H7 (cell line): ENCODE measurements around the gene PLXNA4. TPM values are rescaled to one million over a fixed set of nuclear protein-coding genes. Genes with fewer than 3 reads are reported as not detected.
"Not testable (repeated sequence)": the region's sequence is repeated elsewhere in the genome, so short reads cannot be mapped to it uniquely, and the experiment has no call there.

Experiments
- DNase-seq: peaks from one replicate; pipeline ENCODE4 v3.0.0; 2012
- H3K27me3 ChIP-seq: 2 replicates; pipeline ENCODE4 v1.6.0; 2011; ENCODE audit warnings: mild to moderate bottlenecking, low read length; ENCODE audit not compliant: control insufficient read depth, insufficient read depth
- H3K36me3 ChIP-seq: replicated peaks from 2 replicates; pipeline ENCODE4 v1.5.1; 2011; ENCODE audit warnings: low read length; ENCODE audit not compliant: control insufficient read depth, insufficient read depth
- H3K4me3 ChIP-seq: 2 replicates; pipeline ENCODE4 v1.5.1; 2011; ENCODE audit warnings: low read depth, mild to moderate bottlenecking, control low read depth, low read length, moderate library complexity; ENCODE audit not compliant: insufficient read depth
- total RNA-seq: library from RNA; depleted of rRNA; stranded (reverse); fragments of >200 nt; shearing (Covaris generic); gene quantifications from 2 replicates; pipeline ENCODE4 v1.2.3, GENCODE V29; 2014

Gene PLXNA4
- total RNA-seq, 1 experiment from 2014 or later, result 1.0 TPM

GRCh38 chr7:132187869-132188789 is 388.1 kb downstream of the PLXNA4 start:
- Histone ChIP-seq H3K36me3 (no peaks in the 10 kb centered on the region), H3K4me3 (no peak overlapping the region), H3K27me3 (peaks cover 4% of the 10 kb centered on the region)
- peak; percentile 81 for DNase-seq

GRCh38 chr7:132187391-132187790 is 388.9 kb downstream of the PLXNA4 start:
- no peak for DNase-seq
- no peak overlapping the region for H3K4me3 ChIP-seq

GRCh38 chr7:132185150-132185549 is 391.1 kb downstream of the PLXNA4 start:
- Histone ChIP-seq H3K4me3 (no peak overlapping the region), H3K27me3 (peaks cover 4% of the 10 kb centered on the region), H3K36me3 (no peaks in the 10 kb centered on the region)
- DNase-seq, result no peak

More at GRCh38 chr7:132187391-132187790, 388.9 kb downstream of the PLXNA4 start:
- Histone ChIP-seq H3K27me3 (peaks cover 4% of the 10 kb centered on the region), H3K36me3 (no peaks in the 10 kb centered on the region)

GRCh38 chr7:132183781-132184380 is 392.4 kb downstream of the PLXNA4 start:
- no peak overlapping the region for H3K4me3 ChIP-seq
- H3K36me3 ChIP-seq, result no peaks in the 10 kb centered on the region
- H3K27me3 ChIP-seq, result no peaks in the 10 kb centered on the region
- DNase-seq, result no peak

GRCh38 chr7:132182992-132183391 is 393.3 kb downstream of the PLXNA4 start:
- Histone ChIP-seq H3K36me3 (no peaks in the 10 kb centered on the region), H3K27me3 (no peaks in the 10 kb centered on the region), H3K4me3 (no peak overlapping the region)
- DNase-seq, result no peak

GRCh38 chr7:132181946-132182685 is 394.2 kb downstream of the PLXNA4 start:
- no peaks in the 10 kb centered on the region for H3K27me3 ChIP-seq
- no peak for DNase-seq
- no peaks in the 10 kb centered on the region for H3K36me3 ChIP-seq
- no peak overlapping the region for H3K4me3 ChIP-seq

GRCh38 chr7:132181371-132181770 is 394.9 kb downstream of the PLXNA4 start:
- Histone ChIP-seq H3K4me3 (no peak overlapping the region), H3K36me3 (no peaks in the 10 kb centered on the region), H3K27me3 (no peaks in the 10 kb centered on the region)
- no peak for DNase-seq

- Histone ChIP-seq H3K36me3 (no peaks in the 10 kb centered on the region), H3K4me3 (no peak overlapping the region), H3K27me3 (no peaks in the 10 kb centered on the region)
- no peak for DNase-seq
Observed at GRCh38 chr7:132180481-132180880, 395.8 kb downstream of the PLXNA4 start.

- no peaks in the 10 kb centered on the region for H3K27me3 ChIP-seq
- H3K36me3 ChIP-seq, result no peaks in the 10 kb centered on the region
- no peak for DNase-seq
- no peak overlapping the region for H3K4me3 ChIP-seq
Observed at GRCh38 chr7:132179681-132180080, 396.6 kb downstream of the PLXNA4 start.

- no peak overlapping the region for H3K4me3 ChIP-seq
- H3K27me3 ChIP-seq, result no peaks in the 10 kb centered on the region
- no peaks in the 10 kb centered on the region for H3K36me3 ChIP-seq
- DNase-seq, result no peak
Observed at GRCh38 chr7:132179080-132179430, 397.2 kb downstream of the PLXNA4 start.

GRCh38 chr7:132178402-132179079 is 397.7 kb downstream of the PLXNA4 start:
- not testable (repeated sequence) for H3K36me3 ChIP-seq, H3K27me3 ChIP-seq, H3K4me3 ChIP-seq, DNase-seq

GRCh38 chr7:132177708-132178401 is 398.4 kb downstream of the PLXNA4 start:
- no peaks in the 10 kb centered on the region for H3K27me3 ChIP-seq
- DNase-seq, result no peak
- H3K36me3 ChIP-seq, result no peaks in the 10 kb centered on the region
- no peak overlapping the region for H3K4me3 ChIP-seq

- no peak for DNase-seq
- Histone ChIP-seq H3K27me3 (no peaks in the 10 kb centered on the region), H3K4me3 (no peak overlapping the region), H3K36me3 (no peaks in the 10 kb centered on the region)
Observed at GRCh38 chr7:132176719-132177118, 399.6 kb downstream of the PLXNA4 start.

GRCh38 chr7:132171130-132171576 is 405.1 kb downstream of the PLXNA4 start:
- DNase-seq, result no peak
- H3K27me3 ChIP-seq, result no peaks in the 10 kb centered on the region
- H3K4me3 ChIP-seq, result no peak overlapping the region
- no peaks in the 10 kb centered on the region for H3K36me3 ChIP-seq
